Left lung (tissue), 10 donors: ENCODE results near the gene KRTAP9-6. TPM values are rescaled to one million over a fixed set of nuclear protein-coding genes. Genes with fewer than 3 reads are reported as not detected.
"Not testable (repeated sequence)": the region's sequence is repeated elsewhere in the genome, so short reads cannot be mapped to it uniquely, and the experiment has no call there.

Experiments
- ATAC-seq: fragments of 200-7000 bp; cut with Tn5 transposase; one replicate; pipeline ENCODE4 v1.9.1; 2020; ENCODE audit warnings: moderate library complexity
- DNase-seq, 4 donors: peaks; one replicate each; pipeline ENCODE4 v3.0.0-alpha.2; 2013 to 2020
- H3K27ac ChIP-seq, 2 donors: fragments of 200-600 bp; sonication (generic) in 1 of 2; one replicate each; pipeline versions ENCODE4 v1.5.0 to v1.8.0; 2020 to 2021
- H3K27me3 ChIP-seq, 2 donors: fragments of 200-600 bp; sonication (generic) in 1 of 2; one replicate each; pipeline versions ENCODE4 v1.5.0 to v1.8.0; 2020 to 2021
- H3K36me3 ChIP-seq, 2 donors: fragments of 200-600 bp; sonication (generic) in 1 of 2; one replicate each; pipeline versions ENCODE4 v1.5.0 to v1.8.0; 2020 to 2021
- H3K4me1 ChIP-seq, 2 donors: fragments of 200-600 bp; one replicate each; pipeline ENCODE4 v1.8.0; 2021
- H3K4me3 ChIP-seq, 2 donors: fragments of 200-600 bp; sonication (generic) in 1 of 2; one replicate each; pipeline versions ENCODE4 v1.5.0 to v1.8.0; 2020 to 2021; ENCODE audit warnings: mild to moderate bottlenecking in 1 of 2
- H3K9me3 ChIP-seq, 2 donors: fragments of 200-600 bp; sonication (generic) in 1 of 2; one replicate each; pipeline versions ENCODE4 v1.5.0 to v1.8.0; 2020 to 2021
- CTCF ChIP-seq, 2 donors: fragments of 200-600 bp; sonication (generic) in 1 of 2; IDR thresholded peaks; one replicate each; pipeline versions ENCODE4 v1.5.0 to v1.8.0; 2021; ENCODE audit warnings: antibody characterized with exemption in 2 of 2
- intact Hi-C, 2 donors: fragments of 100-400 bp; cut with DNase I; formaldehyde crosslinking; loops; one replicate each; pipeline versions ENCODE4 v1.11.2 to v1.14.2; 2022
- polyA plus RNA-seq, 6 donors: library from polyadenylated mRNA; unstranded; fragments of 120-200 nt; gene quantifications; one replicate each; pipeline ENCODE4 v1.2.1, GENCODE V29; 2013; ENCODE audit not compliant: insufficient read length in 6 of 6
- total RNA-seq, 2 donors: library from RNA; stranded (reverse); fragmentation: NEBNext Ultra II Directional; extraction: Animal tissue kit (Norgen Biotek cat#: 25700); gene quantifications; one replicate each; pipeline ENCODE4 v1.2.1, GENCODE V29; 2021
- donor health status: DM: no; HTN: yes; CAD: no.
- donor health status: DM: no; HTN: no; CAD: no.

Gene KRTAP9-6
- total and polyA plus RNA-seq, 8 donors: 0.13 to 0.25 (median 0.23) TPM; not detected in 5

- H3K27me3 ChIP-seq: peaks cover 0 to 20% of the 10 kb centered on the region in 2 donors
- ATAC-seq (no peak), DNase-seq (no peak)
- intact Hi-C loops: no loop called here
- no peak for TF ChIP-seq CTCF (IDR thresholded peaks at IDR 0.05)
- H3K27ac ChIP-seq: no peak overlapping the region
- no peaks in the 10 kb centered on the region for H3K36me3 ChIP-seq
- H3K4me1 ChIP-seq: no peaks in the 10 kb centered on the region
- no peaks in the 10 kb centered on the region for H3K9me3 ChIP-seq
- no peak overlapping the region for H3K4me3 ChIP-seq
These were observed 13.9 kb upstream of the KRTAP9-6 start for GRCh38 chr17:41251261-41251660.

GRCh38 chr17:41254861-41255260 lies 10.3 kb upstream of the KRTAP9-6 start:
- H3K36me3 ChIP-seq: no peaks in the 10 kb centered on the region
- peaks cover 0 to 20% of the 10 kb centered on the region in 2 donors for H3K27me3 ChIP-seq
- no peak overlapping the region for H3K27ac ChIP-seq
- intact Hi-C loops: no loop called here
- no peaks in the 10 kb centered on the region for H3K9me3 ChIP-seq
- ATAC-seq (no peak), DNase-seq (no peak)
- no peak for TF ChIP-seq CTCF (IDR thresholded peaks at IDR 0.05)
- no peaks in the 10 kb centered on the region for H3K4me1 ChIP-seq
- no peak overlapping the region for H3K4me3 ChIP-seq

- H3K9me3 ChIP-seq, ATAC-seq, H3K4me3 ChIP-seq, H3K27ac ChIP-seq, intact Hi-C loops, H3K4me1 ChIP-seq, H3K36me3 ChIP-seq: not testable (repeated sequence)
- peaks cover 0 to 20% of the 10 kb centered on the region in 2 donors for H3K27me3 ChIP-seq
- DNase-seq: peak in 1 of 4 donors; percentile 60
These were observed 9.5 kb upstream of the KRTAP9-6 start, which contains the start of gene KRTAP9-9 for GRCh38 chr17:41255381-41256290. TSS of gene KRTAP9-9 (plus strand) at chr17:41255384.

- DNase-seq (no peak), ATAC-seq (no peak)
- Histone ChIP-seq H3K4me3 (no peak overlapping the region), H3K4me1 (no peaks in the 10 kb centered on the region), H3K27ac (no peak overlapping the region), H3K27me3 (peaks cover 0 to 20% of the 10 kb centered on the region in 2 donors), H3K9me3 (no peaks in the 10 kb centered on the region), H3K36me3 (no peaks in the 10 kb centered on the region)
- no peak for TF ChIP-seq CTCF (IDR thresholded peaks at IDR 0.05)
- intact Hi-C loops: no loop called here
These were observed 8.9 kb upstream of the KRTAP9-6 start for GRCh38 chr17:41256291-41256685.

- no peaks in the 10 kb centered on the region for H3K9me3 ChIP-seq
- DNase-seq (no peak), ATAC-seq (no peak)
- TF ChIP-seq CTCF (IDR thresholded peaks at IDR 0.05): no peak
- H3K36me3 ChIP-seq: no peaks in the 10 kb centered on the region
- no peak overlapping the region for H3K27ac ChIP-seq
- intact Hi-C loops: no loop called here
- H3K4me1 ChIP-seq: no peaks in the 10 kb centered on the region
- H3K4me3 ChIP-seq: no peak overlapping the region
- peaks cover 0 to 11% of the 10 kb centered on the region in 2 donors for H3K27me3 ChIP-seq
These were observed 6.8 kb upstream of the KRTAP9-6 start for GRCh38 chr17:41258406-41258805.
